ENCODE measurements around the gene PLAAT5. TPM values are rescaled to one million over a fixed set of nuclear protein-coding genes. Genes with fewer than 3 reads are reported as not detected.

Gene PLAAT5
- total RNA-seq, 2 donors from 2014 or later: 0.40 TPM; not detected in 1

GRCh38 chr11:63459586-63459985 lies 31.4 kb downstream of the PLAAT5 start:
- H3K4me3 ChIP-seq: no peak overlapping the region
- H3K36me3 ChIP-seq: no peaks in the 10 kb centered on the region
- no peak for TF ChIP-seq CTCF (IDR thresholded peaks at IDR 0.05)
- no peak overlapping the region for H3K27ac ChIP-seq
- H3K27me3 ChIP-seq: no peaks in the 10 kb centered on the region
- DNase-seq: no peak
- no peaks in the 10 kb centered on the region for H3K9me3 ChIP-seq
- intact Hi-C loops (cut with DNase I): no loop called here
- H3K9ac ChIP-seq (ENCODE audit: low read depth in 2 of 2, low read length in 2 of 2): no peak overlapping the region
- no peaks in the 10 kb centered on the region for H3K4me1 ChIP-seq

GRCh38 chr11:63448646-63449045 lies 42.3 kb downstream of the PLAAT5 start:
- no peaks in the 10 kb centered on the region for H3K4me1 ChIP-seq
- no peak overlapping the region for H3K4me3 ChIP-seq
- no peak overlapping the region for H3K27ac ChIP-seq
- H3K36me3 ChIP-seq: no peaks in the 10 kb centered on the region
- no peak for DNase-seq
- no peaks in the 10 kb centered on the region for H3K27me3 ChIP-seq
- intact Hi-C loops (cut with DNase I): no loop called here
- no peak overlapping the region for H3K9ac ChIP-seq (ENCODE audit: low read depth in 2 of 2, low read length in 2 of 2)
- TF ChIP-seq CTCF (IDR thresholded peaks at IDR 0.05): no peak
- no peaks in the 10 kb centered on the region for H3K9me3 ChIP-seq

GRCh38 chr11:63445720-63446119 lies 45.2 kb downstream of the PLAAT5 start:
- Histone ChIP-seq H3K27ac (no peak overlapping the region), H3K27me3 (no peaks in the 10 kb centered on the region), H3K4me3 (no peak overlapping the region), H3K4me1 (no peaks in the 10 kb centered on the region), H3K36me3 (no peaks in the 10 kb centered on the region), H3K9me3 (no peaks in the 10 kb centered on the region), H3K9ac (ENCODE audit: low read depth in 2 of 2, low read length in 2 of 2) (no peak overlapping the region)
- intact Hi-C loops (cut with DNase I): no loop called here
- no peak for TF ChIP-seq CTCF (IDR thresholded peaks at IDR 0.05)
- DNase-seq: no peak

GRCh38 chr11:63445118-63445517 lies 45.8 kb downstream of the PLAAT5 start:
- intact Hi-C loops (cut with DNase I): no loop called here
- no peak overlapping the region for H3K4me3 ChIP-seq
- no peaks in the 10 kb centered on the region for H3K9me3 ChIP-seq
- DNase-seq: no peak
- H3K27ac ChIP-seq: no peak overlapping the region
- TF ChIP-seq CTCF (IDR thresholded peaks at IDR 0.05): no peak
- H3K4me1 ChIP-seq: no peaks in the 10 kb centered on the region
- H3K36me3 ChIP-seq: no peaks in the 10 kb centered on the region
- no peak overlapping the region for H3K9ac ChIP-seq (ENCODE audit: low read depth in 2 of 2, low read length in 2 of 2)
- no peaks in the 10 kb centered on the region for H3K27me3 ChIP-seq

GRCh38 chr11:63444160-63444559 lies 46.8 kb downstream of the PLAAT5 start:
- DNase-seq: no peak

More at GRCh38 chr11:63444160-63444559, 46.8 kb downstream of the PLAAT5 start:
- Histone ChIP-seq H3K9ac (ENCODE audit: low read depth in 2 of 2, low read length in 2 of 2) (no peak overlapping the region), H3K27me3 (no peaks in the 10 kb centered on the region), H3K4me3 (no peak overlapping the region), H3K36me3 (no peaks in the 10 kb centered on the region), H3K27ac (no peak overlapping the region), H3K9me3 (no peaks in the 10 kb centered on the region), H3K4me1 (no peaks in the 10 kb centered on the region)
- intact Hi-C loops (cut with DNase I): no loop called here
- no peak for TF ChIP-seq CTCF (IDR thresholded peaks at IDR 0.05)

Measured in colonic mucosa (tissue), 4 donors.